VCaP (cell line): ENCODE results near the gene RRP36.
A peak's percentile ranks its signal among the peaks of the same experiment; 100 is the strongest.
"Not testable (repeated sequence)": the region's sequence is repeated elsewhere in the genome, so short reads cannot be mapped to it uniquely, and the experiment has no call there.

Experiments
- H3K27ac ChIP-seq: fragments of 450-650 bp; 2 replicates; pipeline ENCODE4 v1.5.1; 2017
- TF ChIP-seq, protein P1 (sequence below): fragments of 450-650 bp; conservative IDR thresholded peaks from 2 replicates; pipeline ENCODE4 v1.5.1; 2017; ENCODE audit warnings: mild to moderate bottlenecking, moderate library complexity

Gene RRP36

GRCh38 chr6:43040542-43041257 lies 19.3 kb downstream of the RRP36 start:
- no peak overlapping the region for H3K27ac ChIP-seq
- TF ChIP-seq, protein P1, sequence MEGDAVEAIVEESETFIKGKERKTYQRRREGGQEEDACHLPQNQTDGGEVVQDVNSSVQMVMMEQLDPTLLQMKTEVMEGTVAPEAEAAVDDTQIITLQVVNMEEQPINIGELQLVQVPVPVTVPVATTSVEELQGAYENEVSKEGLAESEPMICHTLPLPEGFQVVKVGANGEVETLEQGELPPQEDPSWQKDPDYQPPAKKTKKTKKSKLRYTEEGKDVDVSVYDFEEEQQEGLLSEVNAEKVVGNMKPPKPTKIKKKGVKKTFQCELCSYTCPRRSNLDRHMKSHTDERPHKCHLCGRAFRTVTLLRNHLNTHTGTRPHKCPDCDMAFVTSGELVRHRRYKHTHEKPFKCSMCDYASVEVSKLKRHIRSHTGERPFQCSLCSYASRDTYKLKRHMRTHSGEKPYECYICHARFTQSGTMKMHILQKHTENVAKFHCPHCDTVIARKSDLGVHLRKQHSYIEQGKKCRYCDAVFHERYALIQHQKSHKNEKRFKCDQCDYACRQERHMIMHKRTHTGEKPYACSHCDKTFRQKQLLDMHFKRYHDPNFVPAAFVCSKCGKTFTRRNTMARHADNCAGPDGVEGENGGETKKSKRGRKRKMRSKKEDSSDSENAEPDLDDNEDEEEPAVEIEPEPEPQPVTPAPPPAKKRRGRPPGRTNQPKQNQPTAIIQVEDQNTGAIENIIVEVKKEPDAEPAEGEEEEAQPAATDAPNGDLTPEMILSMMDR, result no peak

DNA sequence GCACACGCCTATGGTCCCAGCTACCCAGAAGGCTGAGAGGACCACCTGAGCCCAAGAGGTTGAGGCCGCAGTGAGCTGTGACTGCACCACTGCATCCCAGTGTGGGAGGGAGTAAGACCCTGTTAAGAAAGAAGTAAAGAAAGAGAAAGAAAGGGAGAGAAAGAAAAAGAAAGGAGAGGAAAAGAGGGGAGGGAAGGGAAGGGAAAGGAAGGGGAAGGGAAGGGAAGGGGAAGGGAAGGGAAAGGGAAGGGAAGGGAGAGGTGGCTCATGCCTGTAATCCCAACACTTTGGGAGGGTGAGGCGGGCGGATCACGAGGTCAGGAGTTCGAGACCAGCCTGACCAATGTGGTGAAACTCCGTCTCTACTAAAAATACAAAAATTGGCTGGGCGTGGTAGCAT lies 20.1 kb downstream of the RRP36 start:
- not testable (repeated sequence) for H3K27ac ChIP-seq

GRCh38 chr6:43043310-43043709 lies 21.9 kb downstream of the RRP36 start:
- no peak overlapping the region for H3K27ac ChIP-seq
- TF ChIP-seq, protein P1, result no peak

DNA sequence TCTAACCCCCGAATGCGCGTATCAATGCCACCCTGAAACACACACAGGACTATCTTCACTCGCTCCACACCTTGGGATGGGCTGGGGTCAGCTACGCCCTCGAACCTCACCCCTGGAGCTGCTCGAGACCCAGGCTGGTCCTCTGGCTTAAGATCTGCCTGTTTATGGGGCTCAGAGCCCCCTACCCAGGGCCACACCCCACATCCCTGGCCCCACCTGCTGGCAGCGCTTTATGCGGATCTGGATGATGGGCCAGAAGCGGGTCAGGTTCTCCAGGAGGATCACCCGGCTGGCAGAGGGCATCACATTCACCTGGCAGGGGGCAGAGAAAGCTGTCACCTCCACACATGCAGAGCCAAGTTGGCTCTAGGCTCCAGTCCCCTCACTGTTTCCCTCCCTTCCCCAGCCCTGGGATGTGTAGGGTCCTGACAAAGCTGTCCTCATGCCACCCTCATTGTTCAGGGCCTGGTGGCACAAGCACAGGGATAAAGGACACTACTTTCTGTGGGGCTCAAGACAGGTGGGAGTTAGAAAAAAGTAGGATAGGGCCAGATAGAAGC lies 24.0 kb downstream of the RRP36 start:
- no peak overlapping the region for H3K27ac ChIP-seq
- TF ChIP-seq, protein P1, result no peak

DNA sequence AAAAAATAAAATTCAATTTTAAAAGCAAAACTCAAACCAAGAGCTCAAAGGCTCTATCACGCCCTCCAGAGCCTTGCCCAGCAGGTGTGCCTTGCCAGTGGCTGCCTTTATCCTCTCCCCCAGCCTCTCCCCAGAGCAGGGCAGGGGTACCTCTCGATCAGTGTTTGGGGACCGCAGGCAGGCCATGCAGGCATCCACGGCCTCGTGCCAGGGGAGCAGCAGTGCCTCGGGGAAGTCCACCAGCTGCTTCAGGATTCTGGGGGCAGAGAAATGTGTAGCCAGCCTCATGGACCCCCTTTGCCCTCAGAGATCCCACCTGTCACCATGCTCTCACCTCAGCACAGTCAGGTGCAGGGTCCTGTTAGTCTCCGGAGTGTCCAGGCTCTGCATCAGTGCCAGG lies 26.6 kb downstream of the RRP36 start:
- no peak overlapping the region for H3K27ac ChIP-seq
- TF ChIP-seq, protein P1, result no peak

GRCh38 chr6:43050981-43051380 lies 29.6 kb downstream of the RRP36 start:
- TF ChIP-seq, protein P1, result no peak
- no peak overlapping the region; the same call in 1 of the 2 replicates for H3K27ac ChIP-seq

DNA sequence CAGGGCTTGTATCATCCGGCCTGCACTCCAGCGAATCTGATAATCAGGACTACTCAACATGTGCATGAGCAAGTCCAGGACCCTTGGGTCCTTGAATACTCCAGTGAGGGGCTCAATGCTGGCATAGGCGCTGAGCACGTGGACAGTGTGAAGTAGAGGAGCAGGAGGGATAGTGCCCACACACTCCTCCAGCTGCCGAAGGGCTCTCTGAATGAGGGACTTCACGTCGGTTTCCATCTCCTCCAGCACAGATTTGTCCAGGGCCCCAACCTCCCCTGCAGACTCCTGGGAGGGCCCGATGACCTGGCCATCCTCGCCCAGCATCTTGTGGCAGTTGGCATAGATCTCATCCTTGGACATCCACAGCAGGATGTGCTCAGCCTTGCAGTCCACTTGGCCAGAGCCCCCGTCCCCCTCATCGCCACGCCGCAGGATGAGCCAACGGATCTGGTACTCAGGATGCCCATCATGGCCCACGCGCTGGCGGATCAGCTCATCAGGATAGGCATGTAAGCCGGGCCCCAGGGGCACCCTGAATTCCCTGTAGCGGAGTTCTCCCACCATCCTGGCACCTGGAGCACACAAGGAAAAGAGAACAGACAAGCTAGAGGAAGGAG lies 30.9 kb downstream of the RRP36 start:
- TF ChIP-seq, protein P1, result no peak
- H3K27ac ChIP-seq, result peak overlapping the region; percentile 94
